Measurements from ENCODE around the gene SMIM5. TPM values are rescaled to one million over a fixed set of nuclear protein-coding genes. Genes with fewer than 3 reads are reported as not detected.
A peak's percentile ranks its signal among the peaks of the same experiment; 100 is the strongest.

The SMIM5 gene
- total and polyA plus RNA-seq, 2 experiments from 2014 or later = 0.08 TPM; not detected in 1

GRCh38 chr17:75602644-75603043 lies 30.6 kb upstream of the SMIM5 start:
- H3K9ac ChIP-seq = no peak overlapping the region
- H2AFZ ChIP-seq = no peak overlapping the region
- no peak overlapping the region for H3K27ac ChIP-seq
- WGBS, 2 experiments (ENCODE audit: low coverage in 1 of 2, low lambda C conversion rate in 2 of 2, missing lambda C conversion rate in 2 of 2) = 90 to 95% methylated on average over 11 to 12 of the region's 12 CpGs
- no peaks in the 10 kb centered on the region for H3K9me3 ChIP-seq (ENCODE audit: low read depth)
- H3K9me2 ChIP-seq (ENCODE audit: insufficient read depth) = no peaks in the 10 kb centered on the region
- DNase-seq = no peak
- no peaks in the 10 kb centered on the region for H3K36me3 ChIP-seq (ENCODE audit: low read depth)
- H3K4me1 ChIP-seq (ENCODE audit: insufficient read depth) = 0 out of 2 replicates have a peak, but pooled peaks cover 5% of the 10 kb centered on the region
- no peak for TF ChIP-seq EZH2phosphoT487 (IDR thresholded peaks at IDR 0.05; ENCODE audit: insufficient read depth, low read depth)
- TF ChIP-seq EZH2 (IDR thresholded peaks at IDR 0.05; ENCODE audit: insufficient read depth, poor library complexity, severe bottlenecking) = no peak
- H3F3A ChIP-seq (ENCODE audit: insufficient read depth) = no peaks in the 10 kb centered on the region
- in situ Hi-C loops (cut with MboI) = no loop called here
- no peak overlapping the region for H3K4me3 ChIP-seq
- H3K79me2 ChIP-seq (ENCODE audit: insufficient read depth) = no peaks in the 10 kb centered on the region
- no peaks in the 10 kb centered on the region for H3K27me3 ChIP-seq (replicated peaks; ENCODE audit: insufficient read depth)
- H3K4me2 ChIP-seq (ENCODE audit: unreplicated experiment) = no peak overlapping the region
- no peaks in the 10 kb centered on the region for H4K20me1 ChIP-seq (ENCODE audit: insufficient read depth)

- 71 to 79% methylated on average over 7 to 9 of the region's 9 CpGs for WGBS, 2 experiments (ENCODE audit: low coverage in 1 of 2, low lambda C conversion rate in 2 of 2, missing lambda C conversion rate in 2 of 2)
Observed at GRCh38 chr17:75603123-75603522, 30.1 kb upstream of the SMIM5 start.

GRCh38 chr17:75604034-75604695 lies 29.1 kb upstream of the SMIM5 start:
- no peak overlapping the region for H3K4me2 ChIP-seq (ENCODE audit: unreplicated experiment)
- H3K79me2 ChIP-seq (ENCODE audit: insufficient read depth) = no peaks in the 10 kb centered on the region
- H3K9me2 ChIP-seq (ENCODE audit: insufficient read depth) = no peaks in the 10 kb centered on the region
- no peaks in the 10 kb centered on the region for H3F3A ChIP-seq (ENCODE audit: insufficient read depth)
- no peak overlapping the region for H3K4me3 ChIP-seq
- DNase-seq = peak; percentile 70
- H3K9me3 ChIP-seq (ENCODE audit: low read depth) = no peaks in the 10 kb centered on the region
- in situ Hi-C loops (cut with MboI) = no loop called here
- no peak overlapping the region for H2AFZ ChIP-seq
- no peaks in the 10 kb centered on the region for H3K27me3 ChIP-seq (replicated peaks; ENCODE audit: insufficient read depth)
- H3K9ac ChIP-seq = no peak overlapping the region
- 38 to 47% methylated on average over 8 to 12 of the region's 12 CpGs for WGBS, 2 experiments (ENCODE audit: low coverage in 1 of 2, low lambda C conversion rate in 2 of 2, missing lambda C conversion rate in 2 of 2)
- H4K20me1 ChIP-seq (ENCODE audit: insufficient read depth) = no peaks in the 10 kb centered on the region
- H3K27ac ChIP-seq = no peak overlapping the region
- no peaks in the 10 kb centered on the region for H3K36me3 ChIP-seq (ENCODE audit: low read depth)
- TF ChIP-seq EZH2phosphoT487 (IDR thresholded peaks at IDR 0.05; ENCODE audit: insufficient read depth, low read depth) (no peak), EZH2 (IDR thresholded peaks at IDR 0.05; ENCODE audit: insufficient read depth, poor library complexity, severe bottlenecking) (no peak)
- H3K4me1 ChIP-seq (ENCODE audit: insufficient read depth) = 0 out of 2 replicates have a peak, but pooled peaks cover 5% of the 10 kb centered on the region

More at GRCh38 chr17:75603123-75603522, 30.1 kb upstream of the SMIM5 start:
- H4K20me1 ChIP-seq (ENCODE audit: insufficient read depth) = no peaks in the 10 kb centered on the region
- no peaks in the 10 kb centered on the region for H3K36me3 ChIP-seq (ENCODE audit: low read depth)
- 0 out of 2 replicates have a peak, but pooled peaks cover 5% of the 10 kb centered on the region for H3K4me1 ChIP-seq (ENCODE audit: insufficient read depth)
- H3K9me2 ChIP-seq (ENCODE audit: insufficient read depth) = no peaks in the 10 kb centered on the region
- H3K9me3 ChIP-seq (ENCODE audit: low read depth) = no peaks in the 10 kb centered on the region
- H3K9ac ChIP-seq = no peak overlapping the region
- no peak for DNase-seq
- no peaks in the 10 kb centered on the region for H3K79me2 ChIP-seq (ENCODE audit: insufficient read depth)
- H3K27ac ChIP-seq = no peak overlapping the region
- H3K27me3 ChIP-seq (replicated peaks; ENCODE audit: insufficient read depth) = no peaks in the 10 kb centered on the region
- H2AFZ ChIP-seq = no peak overlapping the region
- in situ Hi-C loops (cut with MboI) = no loop called here
- H3K4me2 ChIP-seq (ENCODE audit: unreplicated experiment) = no peak overlapping the region
- TF ChIP-seq EZH2phosphoT487 (IDR thresholded peaks at IDR 0.05; ENCODE audit: insufficient read depth, low read depth) (no peak), EZH2 (IDR thresholded peaks at IDR 0.05; ENCODE audit: insufficient read depth, poor library complexity, severe bottlenecking) (no peak)
- no peaks in the 10 kb centered on the region for H3F3A ChIP-seq (ENCODE audit: insufficient read depth)
- H3K4me3 ChIP-seq = no peak overlapping the region

- 79% methylated on average over 15 to 16 of the region's 16 CpGs for whole genome bisulfite sequencing, 2 experiments (ENCODE audit: low coverage in 1 of 2, low lambda C conversion rate in 2 of 2, missing lambda C conversion rate in 2 of 2)
- no peak overlapping the region for H3K4me3 ChIP-seq
- H2AFZ ChIP-seq = no peak overlapping the region
- TF ChIP-seq EZH2phosphoT487 (IDR thresholded peaks at IDR 0.05; ENCODE audit: insufficient read depth, low read depth) (no peak), EZH2 (IDR thresholded peaks at IDR 0.05; ENCODE audit: insufficient read depth, poor library complexity, severe bottlenecking) (no peak)
- no peak overlapping the region for H3K27ac ChIP-seq
- no peaks in the 10 kb centered on the region for H3K27me3 ChIP-seq (replicated peaks; ENCODE audit: insufficient read depth)
- in situ Hi-C loops (cut with MboI) = no loop called here
- DNase-seq = no peak
- H3K4me2 ChIP-seq (ENCODE audit: unreplicated experiment) = no peak overlapping the region
- H3K9me3 ChIP-seq (ENCODE audit: low read depth) = no peaks in the 10 kb centered on the region
- H3K79me2 ChIP-seq (ENCODE audit: insufficient read depth) = no peaks in the 10 kb centered on the region
- no peaks in the 10 kb centered on the region for H3K9me2 ChIP-seq (ENCODE audit: insufficient read depth)
- H3F3A ChIP-seq (ENCODE audit: insufficient read depth) = no peaks in the 10 kb centered on the region
- H3K9ac ChIP-seq = no peak overlapping the region
- H3K36me3 ChIP-seq (ENCODE audit: low read depth) = no peaks in the 10 kb centered on the region
- no peaks in the 10 kb centered on the region for H4K20me1 ChIP-seq (ENCODE audit: insufficient read depth)
- H3K4me1 ChIP-seq (ENCODE audit: insufficient read depth) = 0 out of 2 replicates have a peak, but pooled peaks cover 5% of the 10 kb centered on the region
Observed at GRCh38 chr17:75605790-75606189, 27.4 kb upstream of the SMIM5 start.

Data from GM23248 (cell line).